ENCODE results near the gene ACBD6. TPM values are rescaled to one million over a fixed set of nuclear protein-coding genes. Genes with fewer than 3 reads are reported as not detected.
A peak's percentile ranks its signal among the peaks of the same experiment; 100 is the strongest.

Gene ACBD6
- total and polyA plus RNA-seq, 10 of the 15 experiments (the other 5 are each of a cell fraction or from before 2014, with no cell fraction given), result 15.0 to 67.3 (median 55.0) TPM

DNA sequence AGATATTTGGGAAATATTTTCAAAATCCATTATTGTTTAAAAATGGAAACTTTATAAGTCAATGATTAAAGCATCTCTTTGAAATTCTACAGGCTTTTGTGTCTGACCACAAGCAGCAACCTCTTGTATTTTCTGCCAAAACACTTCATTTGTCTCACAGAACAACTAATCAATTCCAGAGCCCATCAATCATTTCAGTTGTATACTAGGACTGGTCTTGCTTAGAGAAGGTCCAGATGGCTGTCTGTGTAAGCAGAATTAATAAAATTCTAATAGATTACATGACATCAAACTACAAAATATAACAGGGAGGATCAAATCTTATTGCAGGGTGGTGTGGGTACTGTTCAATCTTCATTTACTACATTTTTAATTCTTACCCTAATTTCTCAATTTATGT lies 76.4 kb downstream of the ACBD6 start:
- SMC1A ChIA-PET (ENCODE audit: uncharacterized antibody, unreplicated experiment), result interaction anchor here (0.5 to 1.2 kb wide), 4 partner anchors 10 to 436 kb away, joined by 3 to 7 read pairs (median 3); no protein-coding TSS in a partner anchor
- Histone ChIP-seq H3K4me2 (ENCODE audit: control insufficient read depth, insufficient read depth) (no peak overlapping the region), H3K36me3 (ENCODE audit: control insufficient read depth in 2 of 2, insufficient read depth in 2 of 2, low read length in 1 of 2) (peaks cover 0 to 5% of the 10 kb centered on the region in 2 experiments; a peak in 1 of 4 replicates), H3K79me2 (ENCODE audit: control insufficient read depth, insufficient read depth, low read length) (no peaks in the 10 kb centered on the region), H2AFZ (ENCODE audit: control insufficient read depth, low read depth, low read length) (no peak overlapping the region), H3K27ac (ENCODE audit: control insufficient read depth, insufficient read depth) (no peak overlapping the region), H3K9me3 (replicated peaks; ENCODE audit: control insufficient read depth, insufficient read depth, low read length) (peaks cover 4% of the 10 kb centered on the region), H3K4me3 (no peak overlapping the region), H4K20me1 (ENCODE audit: control insufficient read depth, insufficient read depth) (no peaks in the 10 kb centered on the region), H3K4me1 (ENCODE audit: control insufficient read depth, insufficient read depth, low read length) (no peaks in the 10 kb centered on the region), H3K9ac (ENCODE audit: control insufficient read depth, insufficient read depth, low read length) (no peak overlapping the region), H3K27me3 (replicated peaks in 1 of 2; ENCODE audit: control insufficient read depth in 2 of 2, insufficient read depth in 2 of 2, low read length in 1 of 2) (no peaks in the 10 kb centered on the region)
- in situ Hi-C loops (cut with MboI) (no loop called here), intact Hi-C loops (cut with micrococcal nuclease; ENCODE audit: unreplicated experiment) (no loop called here)
- BruUV-seq (replicated peaks), result no TSS peak
- RAD21 ChIA-PET (ENCODE audit: unreplicated experiment), result interaction anchor here (0.8 to 1.1 kb wide), 2 partner anchors 12 to 52 kb away, joined by 3 to 4 read pairs; no protein-coding TSS in a partner anchor
- no peak for DNase-seq (ENCODE audit: low read depth, low spot score)
- TF ChIP-seq POU2F2 (IDR thresholded peaks at IDR 0.05; ENCODE audit: borderline replicate concordance, low read depth, low read length) (no peak), MEF2A (IDR thresholded peaks at IDR 0.05; ENCODE audit: insufficient read depth, low read depth, low read length) (no peak), EZH2 (IDR thresholded peaks at IDR 0.05; ENCODE audit: borderline replicate concordance, control insufficient read depth, low read depth, low read length) (no peak), RELA (IDR thresholded peaks at IDR 0.05; ENCODE audit: borderline replicate concordance, partially characterized antibody) (no peak), EED (IDR thresholded peaks at IDR 0.05; ENCODE audit: low read depth) (no peak), KAT2A (conservative IDR thresholded peaks at IDR 0.05; ENCODE audit: control insufficient read depth, low read depth, low read length) (no peak), BACH1 (IDR thresholded peaks at IDR 0.05; ENCODE audit: borderline replicate concordance) (no peak), CHD2 (IDR thresholded peaks at IDR 0.05; ENCODE audit: borderline replicate concordance, low read depth, low read length) (no peak), SMARCA5 (IDR thresholded peaks at IDR 0.05) (no peak), TARDBP (IDR thresholded peaks at IDR 0.05; ENCODE audit: borderline replicate concordance) (no peak), MYC (IDR thresholded peaks at IDR 0.05; ENCODE audit: insufficient read depth, insufficient read length, insufficient replicate concordance, low read length, severe bottlenecking) (no peak), RBBP5 (conservative IDR thresholded peaks at IDR 0.05) (no peak)
- TF ChIP-seq, protein P1, sequence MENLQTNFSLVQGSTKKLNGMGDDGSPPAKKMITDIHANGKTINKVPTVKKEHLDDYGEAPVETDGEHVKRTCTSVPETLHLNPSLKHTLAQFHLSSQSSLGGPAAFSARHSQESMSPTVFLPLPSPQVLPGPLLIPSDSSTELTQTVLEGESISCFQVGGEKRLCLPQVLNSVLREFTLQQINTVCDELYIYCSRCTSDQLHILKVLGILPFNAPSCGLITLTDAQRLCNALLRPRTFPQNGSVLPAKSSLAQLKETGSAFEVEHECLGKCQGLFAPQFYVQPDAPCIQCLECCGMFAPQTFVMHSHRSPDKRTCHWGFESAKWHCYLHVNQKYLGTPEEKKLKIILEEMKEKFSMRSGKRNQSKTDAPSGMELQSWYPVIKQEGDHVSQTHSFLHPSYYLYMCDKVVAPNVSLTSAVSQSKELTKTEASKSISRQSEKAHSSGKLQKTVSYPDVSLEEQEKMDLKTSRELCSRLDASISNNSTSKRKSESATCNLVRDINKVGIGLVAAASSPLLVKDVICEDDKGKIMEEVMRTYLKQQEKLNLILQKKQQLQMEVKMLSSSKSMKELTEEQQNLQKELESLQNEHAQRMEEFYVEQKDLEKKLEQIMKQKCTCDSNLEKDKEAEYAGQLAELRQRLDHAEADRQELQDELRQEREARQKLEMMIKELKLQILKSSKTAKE (IDR thresholded peaks at IDR 0.05; ENCODE audit: low read depth, poor library complexity, severe bottlenecking), result no peak
- TF ChIP-seq, protein P2, sequence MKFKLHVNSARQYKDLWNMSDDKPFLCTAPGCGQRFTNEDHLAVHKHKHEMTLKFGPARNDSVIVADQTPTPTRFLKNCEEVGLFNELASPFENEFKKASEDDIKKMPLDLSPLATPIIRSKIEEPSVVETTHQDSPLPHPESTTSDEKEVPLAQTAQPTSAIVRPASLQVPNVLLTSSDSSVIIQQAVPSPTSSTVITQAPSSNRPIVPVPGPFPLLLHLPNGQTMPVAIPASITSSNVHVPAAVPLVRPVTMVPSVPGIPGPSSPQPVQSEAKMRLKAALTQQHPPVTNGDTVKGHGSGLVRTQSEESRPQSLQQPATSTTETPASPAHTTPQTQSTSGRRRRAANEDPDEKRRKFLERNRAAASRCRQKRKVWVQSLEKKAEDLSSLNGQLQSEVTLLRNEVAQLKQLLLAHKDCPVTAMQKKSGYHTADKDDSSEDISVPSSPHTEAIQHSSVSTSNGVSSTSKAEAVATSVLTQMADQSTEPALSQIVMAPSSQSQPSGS (IDR thresholded peaks at IDR 0.05; ENCODE audit: low read length), result no peak
- TF ChIP-seq, protein P3, sequence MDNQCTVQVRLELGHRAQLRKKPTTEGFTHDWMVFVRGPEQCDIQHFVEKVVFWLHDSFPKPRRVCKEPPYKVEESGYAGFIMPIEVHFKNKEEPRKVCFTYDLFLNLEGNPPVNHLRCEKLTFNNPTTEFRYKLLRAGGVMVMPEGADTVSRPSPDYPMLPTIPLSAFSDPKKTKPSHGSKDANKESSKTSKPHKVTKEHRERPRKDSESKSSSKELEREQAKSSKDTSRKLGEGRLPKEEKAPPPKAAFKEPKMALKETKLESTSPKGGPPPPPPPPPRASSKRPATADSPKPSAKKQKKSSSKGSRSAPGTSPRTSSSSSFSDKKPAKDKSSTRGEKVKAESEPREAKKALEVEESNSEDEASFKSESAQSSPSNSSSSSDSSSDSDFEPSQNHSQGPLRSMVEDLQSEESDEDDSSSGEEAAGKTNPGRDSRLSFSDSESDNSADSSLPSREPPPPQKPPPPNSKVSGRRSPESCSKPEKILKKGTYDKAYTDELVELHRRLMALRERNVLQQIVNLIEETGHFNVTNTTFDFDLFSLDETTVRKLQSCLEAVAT (IDR thresholded peaks at IDR 0.05), result peak; percentile 90
- TF ChIP-seq, protein P4, sequence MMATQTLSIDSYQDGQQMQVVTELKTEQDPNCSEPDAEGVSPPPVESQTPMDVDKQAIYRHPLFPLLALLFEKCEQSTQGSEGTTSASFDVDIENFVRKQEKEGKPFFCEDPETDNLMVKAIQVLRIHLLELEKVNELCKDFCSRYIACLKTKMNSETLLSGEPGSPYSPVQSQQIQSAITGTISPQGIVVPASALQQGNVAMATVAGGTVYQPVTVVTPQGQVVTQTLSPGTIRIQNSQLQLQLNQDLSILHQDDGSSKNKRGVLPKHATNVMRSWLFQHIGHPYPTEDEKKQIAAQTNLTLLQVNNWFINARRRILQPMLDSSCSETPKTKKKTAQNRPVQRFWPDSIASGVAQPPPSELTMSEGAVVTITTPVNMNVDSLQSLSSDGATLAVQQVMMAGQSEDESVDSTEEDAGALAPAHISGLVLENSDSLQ (IDR thresholded peaks at IDR 0.05), result peak; percentile 64
- TF ChIP-seq, protein P5, sequence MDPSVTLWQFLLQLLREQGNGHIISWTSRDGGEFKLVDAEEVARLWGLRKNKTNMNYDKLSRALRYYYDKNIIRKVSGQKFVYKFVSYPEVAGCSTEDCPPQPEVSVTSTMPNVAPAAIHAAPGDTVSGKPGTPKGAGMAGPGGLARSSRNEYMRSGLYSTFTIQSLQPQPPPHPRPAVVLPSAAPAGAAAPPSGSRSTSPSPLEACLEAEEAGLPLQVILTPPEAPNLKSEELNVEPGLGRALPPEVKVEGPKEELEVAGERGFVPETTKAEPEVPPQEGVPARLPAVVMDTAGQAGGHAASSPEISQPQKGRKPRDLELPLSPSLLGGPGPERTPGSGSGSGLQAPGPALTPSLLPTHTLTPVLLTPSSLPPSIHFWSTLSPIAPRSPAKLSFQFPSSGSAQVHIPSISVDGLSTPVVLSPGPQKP (IDR thresholded peaks at IDR 0.05; ENCODE audit: low read depth, low read length), result no peak
- ATAC-seq, result no peak
- CTCF ChIA-PET, result interaction anchor here (1.2 to 1.6 kb wide), 5 partner anchors 10 to 238 kb away, joined by 3 to 7 read pairs (median 4); no protein-coding TSS in a partner anchor
- no peak for FAIRE-seq
- POLR2A ChIA-PET, result interaction anchor here (0.7 to 1.6 kb wide), 2 partner anchors 22 to 412 kb away, joined by 3 read pairs; no protein-coding TSS in a partner anchor

Measured in GM12878 (cell line).